ENCODE measurements around the gene WRAP73.

DNA sequence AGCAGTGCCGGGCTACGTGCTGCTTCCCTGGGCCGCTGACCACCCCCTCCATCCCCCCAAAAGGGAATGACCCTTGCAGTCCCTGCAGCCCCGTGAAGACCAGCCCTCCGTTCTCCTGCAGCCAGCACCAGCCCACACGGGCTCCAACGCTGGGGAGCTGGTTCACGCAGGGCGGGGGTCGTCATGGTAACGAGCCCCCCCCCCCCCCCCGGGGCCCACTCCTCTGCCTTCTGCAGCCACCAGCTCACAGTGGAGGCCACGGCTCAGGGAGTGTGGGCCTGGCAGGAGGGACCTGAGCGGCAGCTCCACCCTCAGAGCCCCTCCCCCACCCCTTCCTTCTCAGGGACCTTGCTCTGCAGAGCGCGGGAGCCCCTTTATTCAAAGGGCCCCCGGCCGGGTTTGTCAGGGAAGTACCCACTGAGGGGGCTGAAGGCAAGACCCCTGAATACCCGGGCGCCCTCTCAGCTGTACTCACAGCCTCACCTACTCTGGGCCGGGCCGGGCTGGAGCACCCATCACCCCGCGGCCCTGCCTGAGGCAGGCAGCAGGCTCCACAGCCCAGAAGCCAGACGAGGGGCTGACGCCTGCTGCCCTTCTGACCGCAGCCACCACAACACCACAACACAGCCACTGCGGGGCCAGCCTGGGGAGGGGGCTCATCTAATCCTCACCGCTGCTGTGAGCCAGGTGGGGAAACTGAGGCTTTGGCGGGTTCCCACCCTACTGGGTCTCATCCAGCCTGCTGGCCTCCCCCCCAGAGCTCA lies 51.2 kb downstream of the WRAP73 start:
- TF ChIP-seq, protein P1, sequence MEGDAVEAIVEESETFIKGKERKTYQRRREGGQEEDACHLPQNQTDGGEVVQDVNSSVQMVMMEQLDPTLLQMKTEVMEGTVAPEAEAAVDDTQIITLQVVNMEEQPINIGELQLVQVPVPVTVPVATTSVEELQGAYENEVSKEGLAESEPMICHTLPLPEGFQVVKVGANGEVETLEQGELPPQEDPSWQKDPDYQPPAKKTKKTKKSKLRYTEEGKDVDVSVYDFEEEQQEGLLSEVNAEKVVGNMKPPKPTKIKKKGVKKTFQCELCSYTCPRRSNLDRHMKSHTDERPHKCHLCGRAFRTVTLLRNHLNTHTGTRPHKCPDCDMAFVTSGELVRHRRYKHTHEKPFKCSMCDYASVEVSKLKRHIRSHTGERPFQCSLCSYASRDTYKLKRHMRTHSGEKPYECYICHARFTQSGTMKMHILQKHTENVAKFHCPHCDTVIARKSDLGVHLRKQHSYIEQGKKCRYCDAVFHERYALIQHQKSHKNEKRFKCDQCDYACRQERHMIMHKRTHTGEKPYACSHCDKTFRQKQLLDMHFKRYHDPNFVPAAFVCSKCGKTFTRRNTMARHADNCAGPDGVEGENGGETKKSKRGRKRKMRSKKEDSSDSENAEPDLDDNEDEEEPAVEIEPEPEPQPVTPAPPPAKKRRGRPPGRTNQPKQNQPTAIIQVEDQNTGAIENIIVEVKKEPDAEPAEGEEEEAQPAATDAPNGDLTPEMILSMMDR (IDR thresholded peaks at IDR 0.05), result no peak
- TF ChIP-seq POLR2A (IDR thresholded peaks at IDR 0.05), result no peak
